Activated T-cell treated with anti-CD3 and anti-CD28 coated beads for 48 hours (primary cell): ENCODE measurements around the gene TIMM50.
A peak's percentile ranks its signal among the peaks of the same experiment; 100 is the strongest.
"Not testable (repeated sequence)": the region's sequence is repeated elsewhere in the genome, so short reads cannot be mapped to it uniquely, and the experiment has no call there.

Experiments used
- DNase-seq: peaks from one replicate; pipeline ENCODE4 v3.0.0-alpha.2; 2020; ENCODE audit warnings: low read depth

Gene TIMM50

DNA sequence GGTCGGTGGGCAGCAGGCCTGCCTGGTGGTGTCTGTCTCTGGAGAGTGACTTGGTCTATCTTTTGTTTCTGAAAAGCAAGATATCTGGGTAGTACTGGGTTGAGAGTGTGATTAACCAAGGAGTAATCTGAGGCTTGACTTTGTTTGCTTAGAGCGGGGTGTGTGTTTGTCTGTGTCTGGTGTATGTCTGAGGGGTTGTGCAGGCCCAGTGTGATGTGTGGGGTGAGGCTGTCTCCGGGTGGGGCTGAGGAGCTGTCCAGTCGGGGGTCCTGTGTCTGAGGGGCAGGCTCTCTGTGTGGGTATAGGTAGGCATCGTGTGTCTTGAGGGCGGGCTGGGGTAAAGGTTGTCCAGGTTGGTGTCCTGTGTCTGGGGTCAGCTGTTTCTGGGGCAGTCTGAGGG is 11.1 kb upstream of the TIMM50 start:
- no peak for DNase-seq

- no peak for DNase-seq
Observed at GRCh38 chr19:39470724-39471339, 9.8 kb upstream of the TIMM50 start.

DNA sequence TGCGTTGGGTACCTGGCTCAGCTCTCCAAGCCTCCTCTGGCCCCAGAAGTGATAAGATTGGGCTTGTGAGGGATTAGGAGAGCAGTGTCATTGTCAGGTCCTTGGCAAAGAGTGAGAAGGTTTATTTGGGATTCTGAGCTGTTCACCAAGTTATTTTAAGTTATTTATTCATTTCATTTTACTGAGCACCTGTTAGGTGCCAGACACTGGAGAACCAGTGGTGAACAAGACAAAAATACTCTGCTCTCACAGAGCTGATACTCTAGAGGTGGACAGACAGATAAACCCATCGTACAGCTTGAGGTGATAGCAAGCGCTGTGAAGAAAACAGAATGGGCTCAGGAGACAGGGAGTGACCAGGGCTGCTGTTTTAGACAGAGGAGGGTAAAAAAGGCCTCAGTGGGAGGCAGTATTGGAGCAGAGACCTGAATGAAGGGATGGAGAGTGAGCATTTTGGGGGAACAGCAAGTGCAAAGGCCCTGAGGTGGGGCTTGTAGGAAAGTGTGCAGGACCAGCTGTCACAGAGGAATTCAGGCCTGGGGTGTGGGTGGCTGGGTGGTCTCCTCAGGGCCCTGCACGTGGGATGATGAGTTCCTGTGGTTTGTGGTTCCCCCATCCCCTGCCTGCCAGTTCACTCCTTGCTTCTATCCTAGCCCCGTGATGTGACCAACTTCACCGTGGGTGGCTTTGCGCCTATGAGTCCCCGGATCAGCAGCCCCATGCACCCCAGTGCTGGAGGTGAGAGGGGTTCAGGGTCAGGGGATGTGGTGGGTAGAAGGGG is 8.7 kb upstream of the TIMM50 start:
- DNase-seq, result no peak

GRCh38 chr19:39472746-39473442 is 7.7 kb upstream of the TIMM50 start:
- DNase-seq, result no peak

GRCh38 chr19:39473443-39473960 is 7.1 kb upstream of the TIMM50 start:
- no peak for DNase-seq

- peak; percentile 61 for DNase-seq
Observed at GRCh38 chr19:39474139-39474620, 6.5 kb upstream of the TIMM50 start.

DNA sequence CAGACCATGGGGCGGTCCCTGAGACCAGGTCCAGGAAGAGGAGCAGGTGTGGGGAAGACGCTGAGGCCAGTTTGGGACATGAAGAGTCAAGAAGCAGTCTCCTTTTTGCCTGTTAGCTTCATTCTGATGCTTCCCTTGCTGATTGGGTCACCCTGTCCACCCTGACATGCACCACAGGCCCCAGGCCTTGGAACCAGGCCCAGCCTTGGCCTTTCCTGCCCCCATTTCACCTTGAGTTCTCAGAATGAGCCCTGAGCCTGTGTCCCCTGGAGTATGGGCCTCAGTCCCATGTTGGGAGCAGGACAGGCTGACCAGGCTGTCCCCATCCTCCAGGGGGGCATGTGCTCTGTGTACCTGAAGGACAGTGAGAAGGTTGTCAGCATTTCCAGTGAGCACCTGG is 4.9 kb upstream of the TIMM50 start:
- no peak for DNase-seq

DNA sequence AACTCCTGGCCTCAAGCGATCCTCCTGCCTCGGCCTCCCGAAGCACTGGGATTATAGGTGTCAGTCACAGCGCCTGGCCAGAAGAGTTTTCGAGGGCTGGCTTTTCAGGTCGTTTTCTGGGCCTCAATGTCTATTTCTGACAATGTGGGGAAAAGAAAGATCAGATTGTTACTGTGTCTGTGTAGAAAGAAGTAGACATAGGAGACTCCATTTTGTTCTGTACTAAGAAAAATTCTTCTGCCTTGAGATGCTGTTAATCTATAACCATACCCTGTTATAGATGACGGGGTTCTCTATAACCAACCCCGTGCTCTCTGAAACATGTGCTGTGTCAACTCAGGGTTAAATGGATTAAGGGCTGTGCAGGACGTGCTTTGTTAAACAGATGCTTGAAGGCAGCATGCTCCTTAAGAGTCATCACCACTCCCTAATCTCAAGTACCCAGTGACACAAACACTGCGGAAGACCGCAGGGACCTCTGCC is 1.3 kb upstream of the TIMM50 start:
- DNase-seq, result not testable (repeated sequence)

GRCh38 chr19:39479916-39480315 is 722 bp upstream of the TIMM50 start:
- no peak for DNase-seq

GRCh38 chr19:39481229-39481545 is 549 bp downstream of the TIMM50 start:
- DNase-seq, result no peak

DNA sequence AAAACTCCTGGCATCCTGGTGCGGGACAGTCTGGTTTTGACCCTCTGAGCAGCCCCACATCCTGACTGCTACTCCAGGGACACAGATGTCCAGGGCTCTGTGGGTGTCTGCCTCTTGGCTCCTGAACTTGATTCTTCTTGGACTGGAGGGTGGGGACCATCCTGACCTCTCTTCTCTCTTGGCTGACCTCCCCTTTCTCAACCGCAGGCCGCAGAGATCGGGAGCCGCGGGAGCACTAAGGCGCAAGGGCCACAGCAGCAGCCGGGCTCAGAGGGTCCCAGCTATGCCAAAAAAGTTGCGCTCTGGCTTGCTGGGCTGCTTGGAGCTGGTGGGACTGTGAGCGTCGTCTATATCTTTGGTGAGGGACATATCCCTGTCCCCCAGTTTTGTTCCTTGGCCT is 1.0 kb downstream of the TIMM50 start:
- no peak for DNase-seq

GRCh38 chr19:39483141-39483540 is 2.5 kb downstream of the TIMM50 start:
- no peak for DNase-seq

DNA sequence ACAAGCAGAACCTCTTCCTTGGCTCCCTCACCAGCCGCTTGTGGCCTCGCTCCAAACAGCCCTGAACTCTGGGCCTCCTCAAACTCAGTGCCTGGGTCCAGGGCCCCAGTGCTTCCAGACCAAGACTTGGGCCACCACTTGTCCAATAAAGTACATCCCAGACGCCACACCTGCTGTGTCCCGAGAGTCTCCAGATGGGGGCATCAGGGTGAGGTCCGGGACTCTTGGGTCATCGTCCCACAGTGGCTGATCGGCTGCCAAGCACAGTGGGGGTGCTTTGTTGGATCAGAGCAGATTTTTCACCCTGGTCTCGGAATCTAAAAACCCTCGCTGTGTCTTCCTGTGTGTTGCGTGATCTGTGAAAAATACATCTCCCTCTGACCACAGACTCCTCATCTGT is 9.1 kb downstream of the TIMM50 start:
- DNase-seq, result no peak

- no peak for DNase-seq
Observed at GRCh38 chr19:39492225-39492624, 11.6 kb downstream of the TIMM50 start.

DNA sequence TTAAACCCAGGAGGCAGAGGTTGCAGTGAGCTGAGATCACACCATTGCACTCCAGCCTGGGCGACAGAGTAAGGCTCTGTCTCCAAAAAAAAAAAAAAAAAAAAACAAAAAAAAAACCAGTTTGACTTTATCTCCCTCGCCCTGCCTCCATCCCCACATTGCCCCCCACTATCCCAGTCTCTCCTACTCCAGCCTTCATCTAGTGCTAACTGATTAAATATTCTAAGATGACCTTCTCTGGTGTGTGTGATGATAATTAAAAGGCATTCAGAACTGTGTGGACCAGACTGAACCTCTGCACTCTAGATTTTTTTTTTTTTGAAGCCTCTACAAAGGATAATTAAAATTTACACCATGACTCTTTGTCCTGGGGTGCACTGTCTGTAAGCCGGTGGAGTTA is 12.2 kb downstream of the TIMM50 start:
- DNase-seq, result no peak

GRCh38 chr19:39494661-39495060 is 14.0 kb downstream of the TIMM50 start:
- no peak for DNase-seq

GRCh38 chr19:39496063-39496462 is 15.4 kb downstream of the TIMM50 start:
- no peak for DNase-seq

- DNase-seq, result no peak
Observed at GRCh38 chr19:39497701-39497995, 17.0 kb downstream of the TIMM50 start.

DNA sequence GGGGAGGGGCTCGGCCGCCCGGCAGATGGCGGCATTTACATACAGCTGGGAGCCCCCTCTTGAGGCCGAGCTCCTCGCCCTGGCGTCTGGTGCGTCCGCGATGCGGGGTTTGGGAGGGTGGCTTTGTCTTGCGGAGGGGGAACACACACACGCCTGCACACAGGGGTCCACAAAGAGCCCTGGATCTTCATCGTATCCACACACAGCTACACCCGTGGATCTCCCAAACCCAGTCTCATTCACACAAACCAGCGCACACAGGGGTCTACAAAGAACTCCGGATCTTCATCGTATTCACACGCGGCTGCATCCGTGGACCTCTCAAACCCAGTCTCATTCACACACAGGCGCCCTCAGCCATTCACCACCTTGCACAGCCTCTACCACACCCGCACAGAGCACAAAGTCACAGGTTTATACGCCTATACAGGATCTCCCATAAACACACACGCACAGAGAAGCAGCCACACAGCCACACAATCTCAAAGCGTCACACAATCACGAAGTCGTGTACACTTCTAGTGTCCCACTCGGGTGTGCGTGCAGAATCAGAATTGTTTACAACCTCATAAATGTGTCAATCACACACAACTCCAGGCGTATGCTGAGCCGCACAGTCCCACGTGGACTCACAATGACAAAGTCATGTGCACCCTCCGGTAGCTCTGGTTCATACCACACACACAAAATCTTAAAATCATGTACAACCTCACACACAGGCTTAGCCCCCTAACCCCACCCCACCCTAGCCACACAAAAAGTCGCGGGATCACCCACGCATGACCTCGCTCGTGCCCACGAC is 17.6 kb downstream of the TIMM50 start:
- DNase-seq, result no peak

DNA sequence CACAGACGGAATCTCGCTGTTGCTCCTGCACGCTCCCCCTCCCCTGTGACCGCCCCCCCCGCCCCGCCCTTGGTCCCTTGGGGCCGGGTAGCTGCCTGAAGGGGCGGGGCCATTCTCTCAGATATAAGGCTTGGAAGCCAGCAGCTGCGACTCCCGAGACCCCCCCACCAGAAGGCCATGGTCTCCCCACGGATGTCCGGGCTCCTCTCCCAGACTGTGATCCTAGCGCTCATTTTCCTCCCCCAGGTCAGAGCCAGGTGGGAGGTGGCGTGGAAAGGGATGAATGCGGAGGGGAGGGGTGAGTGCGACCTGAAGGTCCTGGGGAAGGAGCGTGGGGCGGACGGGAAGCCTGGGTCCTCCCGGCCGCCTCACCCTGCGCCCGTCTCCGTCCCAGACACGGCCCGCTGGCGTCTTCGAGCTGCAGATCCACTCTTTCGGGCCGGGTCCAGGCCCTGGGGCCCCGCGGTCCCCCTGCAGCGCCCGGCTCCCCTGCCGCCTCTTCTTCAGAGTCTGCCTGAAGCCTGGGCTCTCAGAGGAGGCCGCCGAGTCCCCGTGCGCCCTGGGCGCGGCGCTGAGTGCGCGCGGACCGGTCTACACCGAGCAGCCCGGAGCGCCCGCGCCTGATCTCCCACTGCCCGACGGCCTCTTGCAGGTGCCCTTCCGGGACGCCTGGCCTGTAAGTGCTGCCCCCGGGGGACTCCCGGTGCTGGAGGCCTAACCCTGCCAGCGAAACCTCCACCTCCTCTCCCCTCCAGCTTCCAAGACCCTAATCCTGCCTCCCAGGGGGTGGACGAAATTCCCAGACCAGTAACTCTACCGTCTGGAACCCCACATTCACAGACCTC is 18.4 kb downstream of the TIMM50 start, which contains the start of gene DLL3:
Gene DLL3, plus strand, starts transcription at position 150 of the 845 bp plus-strand sequence. Its CDS starts 28 bp downstream, at position 178.
- DNase-seq, result no peak

DNA sequence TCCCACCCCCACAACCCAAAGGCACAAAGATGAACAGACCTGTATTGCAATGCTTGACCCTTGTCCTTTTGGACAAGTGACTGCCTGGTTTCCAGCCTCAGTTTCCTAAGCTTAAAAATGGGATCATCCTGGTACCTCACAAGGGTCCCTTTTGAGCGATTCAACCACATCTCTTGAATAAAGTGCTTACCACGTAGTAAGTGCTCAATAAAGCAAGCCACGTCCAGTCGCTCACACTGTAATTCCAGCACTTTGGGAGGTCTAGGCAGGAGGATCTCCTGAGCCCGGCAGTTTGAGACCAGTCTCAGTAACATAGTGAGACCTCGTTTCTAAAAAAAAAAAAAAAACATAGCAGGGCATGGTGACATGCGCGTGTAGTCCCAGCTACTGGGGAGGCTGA is 19.3 kb downstream of the TIMM50 start:
- no peak for DNase-seq
